K562 treated with DMSO at 1 percent for 4 hours (cell line): Measurements from ENCODE around the gene TTC23L. TPM values are rescaled to one million over a fixed set of nuclear protein-coding genes. Genes with fewer than 3 reads are reported as not detected.

Source experiments
- total RNA-seq: library from RNA; unstranded; fragments of 300-600 nt; gene quantifications from 2 replicates; pipeline ENCODE4 v1.2.3, GENCODE V29; 2022; ENCODE audit not compliant: insufficient read depth

Gene TTC23L
- 0.17 and 2.4 TPM in 2 replicates for total RNA-seq

GRCh38 chr5:34838785-34839714, at the start of gene TTC23L:
Gene TTC23L (plus strand): TSS chr5:34839164. CDS start chr5:34840672, 1,508 bp downstream.

GRCh38 chr5:34915139-34915855, 76.3 kb downstream of the TTC23L start, which contains the start of the genes BRIX1 and RAD1:
Gene BRIX1 (plus strand): TSS chr5:34915711. CDS start chr5:34915739, 28 bp downstream.
Gene RAD1 (minus strand): TSS chr5:34915504. CDS start chr5:34914892, 612 bp downstream.

GRCh38 chr5:34929134-34929719, 90.3 kb downstream of the TTC23L start, which contains the start of gene DNAJC21:
Gene DNAJC21 (plus strand): TSS chr5:34929559. CDS start chr5:34929820, 261 bp downstream.

Other genes starting within 250 kb of the TTC23L start
- 16.8 and 18.3 TPM in 2 replicates for gene RAI14, start 182.8 kb upstream of the TTC23L start, total RNA-seq
- gene RAD1, start 76.3 kb downstream of the TTC23L start, total RNA-seq = 18.8 and 25.7 TPM in 2 replicates
- gene BRIX1, start 76.5 kb downstream of the TTC23L start, total RNA-seq = 19.3 and 26.3 TPM in 2 replicates
- 34.3 and 40.7 TPM in 2 replicates for gene DNAJC21, start 90.4 kb downstream of the TTC23L start, total RNA-seq
- gene AGXT2, start 208.8 kb downstream of the TTC23L start, total RNA-seq = not detected in 2 replicates